ENCODE results near the gene FGF2. TPM values are rescaled to one million over a fixed set of nuclear protein-coding genes. Genes with fewer than 3 reads are reported as not detected.

FGF2 gene
- polyA plus RNA-seq, 1 donor = 3.0 TPM

DNA sequence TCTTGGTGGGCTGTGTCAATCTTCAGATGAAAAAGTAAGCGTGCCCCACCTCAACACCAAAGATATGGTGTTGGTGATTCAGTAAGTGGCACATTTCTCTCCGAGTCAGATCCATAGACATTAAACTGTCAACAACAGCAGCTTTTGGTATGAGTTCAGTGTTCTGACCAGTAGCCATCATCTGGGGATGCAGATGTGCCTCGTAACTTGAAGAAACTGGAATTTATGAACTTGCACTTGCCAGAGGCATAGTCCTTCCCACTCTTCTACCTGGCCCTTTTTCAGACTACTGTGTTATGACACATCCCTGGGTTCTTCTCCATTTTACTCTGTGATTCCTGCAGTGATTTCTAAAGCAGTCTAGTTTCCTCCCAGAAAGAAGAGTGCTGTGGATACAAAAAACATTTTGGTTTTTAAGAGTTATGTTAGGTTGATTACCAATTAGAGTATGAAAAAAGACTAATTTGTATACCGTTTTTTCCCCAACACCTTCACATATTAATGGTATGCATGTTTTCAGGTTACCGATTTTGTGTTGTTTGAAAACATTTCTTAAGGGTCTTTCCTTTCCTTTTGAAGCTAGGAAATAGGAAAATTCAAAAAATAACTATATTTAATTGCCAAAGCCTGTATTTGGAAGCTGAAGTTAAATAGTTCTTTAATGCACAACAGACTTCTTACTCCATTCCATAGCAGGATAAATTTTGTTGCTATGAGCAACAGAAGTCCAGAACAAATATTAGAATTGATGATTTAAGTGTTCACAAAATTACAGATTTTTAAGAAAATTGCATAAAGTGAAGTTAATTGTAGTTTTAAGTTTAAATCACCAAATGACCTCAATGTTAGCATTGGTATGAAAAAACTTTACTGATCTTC lies 56.5 kb downstream of the FGF2 start:
- Histone ChIP-seq H3K4me1 (ENCODE audit: control insufficient read depth, insufficient read depth, low read length) (no peaks in the 10 kb centered on the region), H3K27me3 (ENCODE audit: control insufficient read depth, insufficient read depth, low read length) (no peaks in the 10 kb centered on the region), H3K27ac (ENCODE audit: low read length) (no peak overlapping the region), H3K9me3 (ENCODE audit: control insufficient read depth, low read depth, low read length) (no peaks in the 10 kb centered on the region), H3K36me3 (ENCODE audit: control insufficient read depth, insufficient read depth, low read length) (no peaks in the 10 kb centered on the region), H3K4me3 (ENCODE audit: low read length) (no peak overlapping the region)
- 75% methylated on average over 1 of the region's 5 CpGs for WGBS (ENCODE audit: insufficient coverage, low lambda C conversion rate)
- DNase-seq = no peak

DNA sequence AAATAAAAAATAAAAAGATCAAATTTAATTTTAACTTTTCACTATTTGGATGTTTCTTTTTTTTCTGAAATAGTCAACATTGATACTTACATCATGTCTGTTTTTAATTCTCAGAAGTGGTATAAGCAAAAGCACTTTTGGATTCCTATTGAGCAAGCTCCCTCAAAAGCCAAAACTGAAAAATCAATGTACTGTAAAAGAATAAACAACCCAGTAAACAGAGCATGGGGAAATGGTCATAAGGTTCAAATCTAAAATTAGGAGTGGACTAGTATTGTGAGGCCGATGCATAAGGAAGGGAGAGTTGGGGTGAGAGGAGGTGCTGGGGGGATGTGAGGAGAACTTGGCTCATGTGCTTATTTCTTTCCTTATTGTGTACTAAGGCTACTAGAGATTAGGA lies 57.9 kb downstream of the FGF2 start:
- DNase-seq = no peak
- no peaks in the 10 kb centered on the region for H3K9me3 ChIP-seq (ENCODE audit: control insufficient read depth, low read depth, low read length)
- no peaks in the 10 kb centered on the region for H3K27me3 ChIP-seq (ENCODE audit: control insufficient read depth, insufficient read depth, low read length)
- H3K27ac ChIP-seq (ENCODE audit: low read length) = no peak overlapping the region
- H3K4me1 ChIP-seq (ENCODE audit: control insufficient read depth, insufficient read depth, low read length) = no peaks in the 10 kb centered on the region
- peaks cover 3% of the 10 kb centered on the region for H3K36me3 ChIP-seq (ENCODE audit: control insufficient read depth, insufficient read depth, low read length)
- no peak overlapping the region for H3K4me3 ChIP-seq (ENCODE audit: low read length)
- 86% methylated on average over 1 of the region's 1 CpG for WGBS (ENCODE audit: insufficient coverage, low lambda C conversion rate)

DNA sequence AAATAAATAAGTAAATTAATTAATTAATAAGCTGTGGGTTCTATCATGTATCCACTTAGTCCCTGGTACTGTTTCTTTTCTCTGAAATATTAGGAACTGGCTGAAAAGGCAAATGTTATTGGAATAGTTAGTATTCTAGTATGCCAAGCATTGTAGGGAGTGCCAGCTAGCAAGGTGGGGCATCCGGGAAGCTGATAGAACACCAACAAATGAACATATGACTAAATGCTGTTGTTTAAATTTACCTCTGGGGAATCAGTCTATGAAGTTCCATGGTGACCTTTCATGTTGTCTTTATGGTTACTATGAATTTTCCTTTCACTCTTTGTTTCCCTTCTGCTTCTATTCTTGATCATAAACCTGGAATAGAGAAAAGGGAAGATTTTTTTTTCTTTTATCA lies 63.1 kb downstream of the FGF2 start:
- H3K4me1 ChIP-seq (ENCODE audit: control insufficient read depth, insufficient read depth, low read length) = no peaks in the 10 kb centered on the region
- no peak overlapping the region for H3K27ac ChIP-seq (ENCODE audit: low read length)
- no peak for DNase-seq
- no peaks in the 10 kb centered on the region for H3K27me3 ChIP-seq (ENCODE audit: control insufficient read depth, insufficient read depth, low read length)
- H3K9me3 ChIP-seq (ENCODE audit: control insufficient read depth, low read depth, low read length) = no peaks in the 10 kb centered on the region
- H3K36me3 ChIP-seq (ENCODE audit: control insufficient read depth, insufficient read depth, low read length) = peaks cover 9% of the 10 kb centered on the region
- 100% methylated on average over 1 of the region's 1 CpG for WGBS (ENCODE audit: insufficient coverage, low lambda C conversion rate)
- H3K4me3 ChIP-seq (ENCODE audit: low read length) = no peak overlapping the region

DNA sequence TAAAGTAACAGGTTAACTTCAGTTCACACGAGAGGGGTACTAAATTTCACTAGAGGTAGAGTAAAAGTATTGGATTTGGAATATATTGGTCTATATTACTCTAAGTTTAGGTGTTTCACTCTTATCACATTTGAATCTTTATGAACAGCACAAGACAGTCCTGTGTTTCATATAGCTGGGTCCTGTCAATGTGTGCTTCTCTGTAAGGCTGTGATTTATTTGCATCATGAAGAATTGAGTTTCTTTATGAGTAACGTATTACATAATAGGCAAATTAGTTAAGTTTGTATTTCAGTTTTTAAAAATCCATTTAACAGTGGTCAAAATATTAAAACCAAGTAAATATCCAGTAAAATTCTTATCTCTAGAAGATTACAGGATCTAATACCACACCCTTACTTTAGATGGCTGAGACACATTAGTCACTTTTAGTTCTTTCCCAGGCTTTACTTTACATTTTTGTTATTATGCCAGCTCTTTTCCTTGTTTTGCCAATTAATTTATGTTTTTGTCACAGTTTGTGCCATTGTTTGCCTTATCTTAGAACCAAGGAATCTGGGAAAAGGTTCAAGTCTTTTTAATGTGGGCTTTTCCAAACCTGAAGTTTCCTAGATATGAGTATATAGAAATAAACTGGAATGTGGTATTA lies 63.6 kb downstream of the FGF2 start:
- H3K27ac ChIP-seq (ENCODE audit: low read length) = no peak overlapping the region
- DNase-seq = no peak
- H3K36me3 ChIP-seq (ENCODE audit: control insufficient read depth, insufficient read depth, low read length) = peaks cover 9% of the 10 kb centered on the region
- H3K4me1 ChIP-seq (ENCODE audit: control insufficient read depth, insufficient read depth, low read length) = no peaks in the 10 kb centered on the region
- WGBS (ENCODE audit: insufficient coverage, low lambda C conversion rate) = no CpG with 5 or more reads among the region's 2 CpGs
- H3K27me3 ChIP-seq (ENCODE audit: control insufficient read depth, insufficient read depth, low read length) = no peaks in the 10 kb centered on the region
- H3K4me3 ChIP-seq (ENCODE audit: low read length) = no peak overlapping the region
- no peaks in the 10 kb centered on the region for H3K9me3 ChIP-seq (ENCODE audit: control insufficient read depth, low read depth, low read length)

DNA sequence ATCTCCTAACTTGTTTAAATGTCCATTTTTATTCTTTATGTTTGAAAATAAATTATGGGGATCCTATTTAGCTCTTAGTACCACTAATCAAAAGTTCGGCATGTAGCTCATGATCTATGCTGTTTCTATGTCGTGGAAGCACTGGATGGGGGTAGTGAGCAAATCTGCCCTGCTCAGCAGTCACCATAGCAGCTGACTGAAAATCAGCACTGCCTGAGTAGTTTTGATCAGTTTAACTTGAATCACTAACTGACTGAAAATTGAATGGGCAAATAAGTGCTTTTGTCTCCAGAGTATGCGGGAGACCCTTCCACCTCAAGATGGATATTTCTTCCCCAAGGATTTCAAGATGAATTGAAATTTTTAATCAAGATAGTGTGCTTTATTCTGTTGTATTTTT lies 68.2 kb downstream of the FGF2 start:
- Histone ChIP-seq H3K4me1 (ENCODE audit: control insufficient read depth, insufficient read depth, low read length) (no peaks in the 10 kb centered on the region), H3K9me3 (ENCODE audit: control insufficient read depth, low read depth, low read length) (no peaks in the 10 kb centered on the region), H3K36me3 (ENCODE audit: control insufficient read depth, insufficient read depth, low read length) (peaks cover 7% of the 10 kb centered on the region), H3K4me3 (ENCODE audit: low read length) (no peak overlapping the region), H3K27me3 (ENCODE audit: control insufficient read depth, insufficient read depth, low read length) (no peaks in the 10 kb centered on the region), H3K27ac (ENCODE audit: low read length) (no peak overlapping the region)
- no peak for DNase-seq
- WGBS (ENCODE audit: insufficient coverage, low lambda C conversion rate) = 100% methylated on average over 1 of the region's 3 CpGs

DNA sequence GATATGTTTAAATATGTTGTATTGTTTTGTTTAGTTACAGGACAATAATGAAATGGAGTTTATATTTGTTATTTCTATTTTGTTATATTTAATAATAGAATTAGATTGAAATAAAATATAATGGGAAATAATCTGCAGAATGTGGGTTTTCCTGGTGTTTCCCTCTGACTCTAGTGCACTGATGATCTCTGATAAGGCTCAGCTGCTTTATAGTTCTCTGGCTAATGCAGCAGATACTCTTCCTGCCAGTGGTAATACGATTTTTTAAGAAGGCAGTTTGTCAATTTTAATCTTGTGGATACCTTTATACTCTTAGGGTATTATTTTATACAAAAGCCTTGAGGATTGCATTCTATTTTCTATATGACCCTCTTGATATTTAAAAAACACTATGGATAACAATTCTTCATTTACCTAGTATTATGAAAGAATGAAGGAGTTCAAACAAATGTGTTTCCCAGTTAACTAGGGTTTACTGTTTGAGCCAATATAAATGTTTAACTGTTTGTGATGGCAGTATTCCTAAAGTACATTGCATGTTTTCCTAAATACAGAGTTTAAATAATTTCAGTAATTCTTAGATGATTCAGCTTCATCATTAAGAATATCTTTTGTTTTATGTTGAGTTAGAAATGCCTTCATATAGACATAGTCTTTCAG lies 68.8 kb downstream of the FGF2 start:
- H3K27ac ChIP-seq (ENCODE audit: low read length) = no peak overlapping the region
- no peaks in the 10 kb centered on the region for H3K27me3 ChIP-seq (ENCODE audit: control insufficient read depth, insufficient read depth, low read length)
- no peaks in the 10 kb centered on the region for H3K9me3 ChIP-seq (ENCODE audit: control insufficient read depth, low read depth, low read length)
- no peak overlapping the region for H3K4me3 ChIP-seq (ENCODE audit: low read length)
- H3K4me1 ChIP-seq (ENCODE audit: control insufficient read depth, insufficient read depth, low read length) = no peaks in the 10 kb centered on the region
- no peak for DNase-seq
- peaks cover 7% of the 10 kb centered on the region for H3K36me3 ChIP-seq (ENCODE audit: control insufficient read depth, insufficient read depth, low read length)
- WGBS (ENCODE audit: insufficient coverage, low lambda C conversion rate) = no CpG with 5 or more reads among the region's 1 CpG

DNA sequence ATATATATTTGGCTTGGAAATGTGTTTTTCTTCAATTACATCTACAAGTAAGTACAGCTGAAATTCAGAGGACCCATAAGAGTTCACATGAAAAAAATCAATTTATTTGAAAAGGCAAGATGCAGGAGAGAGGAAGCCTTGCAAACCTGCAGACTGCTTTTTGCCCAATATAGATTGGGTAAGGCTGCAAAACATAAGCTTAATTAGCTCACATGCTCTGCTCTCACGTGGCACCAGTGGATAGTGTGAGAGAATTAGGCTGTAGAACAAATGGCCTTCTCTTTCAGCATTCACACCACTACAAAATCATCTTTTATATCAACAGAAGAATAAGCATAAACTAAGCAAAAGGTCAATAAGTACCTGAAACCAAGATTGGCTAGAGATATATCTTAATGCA lies 69.6 kb downstream of the FGF2 start:
- Histone ChIP-seq H3K27me3 (ENCODE audit: control insufficient read depth, insufficient read depth, low read length) (no peaks in the 10 kb centered on the region), H3K27ac (ENCODE audit: low read length) (no peak overlapping the region), H3K9me3 (ENCODE audit: control insufficient read depth, low read depth, low read length) (no peaks in the 10 kb centered on the region), H3K4me3 (ENCODE audit: low read length) (no peak overlapping the region), H3K4me1 (ENCODE audit: control insufficient read depth, insufficient read depth, low read length) (no peaks in the 10 kb centered on the region), H3K36me3 (ENCODE audit: control insufficient read depth, insufficient read depth, low read length) (peaks cover 7% of the 10 kb centered on the region)
- no CpG with 5 or more reads among the region's 1 CpG for WGBS (ENCODE audit: insufficient coverage, low lambda C conversion rate)
- DNase-seq = no peak

DNA sequence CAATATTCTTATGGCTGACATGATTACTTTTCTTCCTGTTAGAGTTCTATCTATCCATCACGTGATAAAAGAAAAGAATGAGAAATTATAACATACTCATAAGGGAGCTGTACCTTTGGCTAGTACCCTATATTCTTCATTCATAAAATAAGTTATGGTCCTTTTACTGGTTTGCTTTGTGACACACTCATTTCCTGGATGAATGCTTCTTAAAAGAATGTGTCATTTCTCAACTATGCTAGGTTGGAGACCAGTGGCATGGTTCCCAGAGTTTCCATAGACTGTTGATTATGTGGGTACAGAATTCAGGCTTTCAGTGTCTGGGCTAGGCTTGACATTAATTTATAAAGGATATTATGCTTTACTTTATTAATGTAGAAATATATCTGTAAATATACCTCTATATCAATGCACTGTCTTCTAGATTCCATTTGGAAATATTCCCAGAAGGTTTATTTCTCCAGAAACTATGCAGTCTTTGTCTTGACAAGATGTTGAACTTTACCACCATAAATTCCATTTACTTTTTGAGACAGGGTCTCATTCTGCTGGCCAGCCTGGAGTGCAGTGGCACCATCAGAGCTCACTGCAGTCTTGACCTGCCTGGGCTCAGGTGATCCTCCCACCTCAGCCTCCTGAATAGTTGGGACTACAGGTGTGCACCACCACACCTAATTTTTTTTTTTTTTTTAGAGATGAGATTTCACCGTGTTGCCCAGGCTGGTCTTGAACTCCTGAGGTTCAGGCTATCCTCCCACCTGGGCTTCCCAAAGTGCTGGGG lies 71.9 kb downstream of the FGF2 start:
- DNase-seq = no peak
- no peaks in the 10 kb centered on the region for H3K9me3 ChIP-seq (ENCODE audit: control insufficient read depth, low read depth, low read length)
- H3K4me1 ChIP-seq (ENCODE audit: control insufficient read depth, insufficient read depth, low read length) = no peaks in the 10 kb centered on the region
- peaks cover 4% of the 10 kb centered on the region for H3K36me3 ChIP-seq (ENCODE audit: control insufficient read depth, insufficient read depth, low read length)
- H3K27ac ChIP-seq (ENCODE audit: low read length) = no peak overlapping the region
- no peaks in the 10 kb centered on the region for H3K27me3 ChIP-seq (ENCODE audit: control insufficient read depth, insufficient read depth, low read length)
- no peak overlapping the region for H3K4me3 ChIP-seq (ENCODE audit: low read length)
- WGBS (ENCODE audit: insufficient coverage, low lambda C conversion rate) = 80% methylated on average over 1 of the region's 2 CpGs

DNA sequence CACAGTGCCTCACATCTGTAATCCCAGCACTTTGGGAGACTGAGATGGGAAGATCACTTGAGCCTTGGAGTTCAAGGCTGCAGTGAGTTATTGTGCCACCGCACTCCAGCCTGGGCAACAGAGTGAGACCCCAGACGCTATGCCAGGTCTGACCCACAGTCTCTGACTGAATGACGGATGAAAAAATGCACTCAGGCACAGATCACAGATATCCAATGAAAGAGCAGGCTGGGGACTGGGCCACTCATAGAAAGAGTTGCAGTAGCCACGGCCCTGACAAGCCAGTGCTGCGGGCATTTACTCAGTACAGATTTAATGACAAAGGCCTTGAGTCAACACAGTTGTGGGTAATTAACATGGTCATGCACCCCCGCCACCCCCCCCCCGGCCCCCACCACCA lies 73.1 kb downstream of the FGF2 start:
- H3K36me3 ChIP-seq (ENCODE audit: control insufficient read depth, insufficient read depth, low read length) = peaks cover under 1% of the 10 kb centered on the region

DNA sequence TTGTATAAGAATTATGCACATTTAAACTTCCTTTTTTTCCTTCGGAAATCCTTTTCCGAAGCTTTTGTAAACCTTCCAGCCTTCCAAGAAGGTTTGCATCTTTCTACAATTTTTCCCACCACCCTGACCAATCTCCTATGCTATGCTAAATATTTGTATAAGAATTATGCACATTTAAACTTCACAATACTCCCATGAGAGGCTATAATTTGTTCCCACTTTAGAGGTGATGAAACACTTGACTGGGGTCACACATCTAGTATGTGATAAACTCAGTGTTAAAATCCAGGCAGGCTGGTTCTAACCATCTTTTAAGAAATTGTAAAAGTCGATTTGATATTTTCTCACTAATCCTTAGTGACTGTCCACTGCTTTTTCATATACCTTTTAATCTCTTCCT lies 73.7 kb downstream of the FGF2 start:
- H3K27me3 ChIP-seq (ENCODE audit: control insufficient read depth, insufficient read depth, low read length) = no peaks in the 10 kb centered on the region
- H3K4me3 ChIP-seq (ENCODE audit: low read length) = no peak overlapping the region
- H3K4me1 ChIP-seq (ENCODE audit: control insufficient read depth, insufficient read depth, low read length) = no peaks in the 10 kb centered on the region
- peaks cover 2% of the 10 kb centered on the region for H3K36me3 ChIP-seq (ENCODE audit: control insufficient read depth, insufficient read depth, low read length)
- no peak overlapping the region for H3K27ac ChIP-seq (ENCODE audit: low read length)
- no peak for DNase-seq
- H3K9me3 ChIP-seq (ENCODE audit: control insufficient read depth, low read depth, low read length) = no peaks in the 10 kb centered on the region
- WGBS (ENCODE audit: insufficient coverage, low lambda C conversion rate) = 94% methylated on average over 3 of the region's 3 CpGs

More for the DNA sequence above, 73.1 kb downstream of the FGF2 start:
- Histone ChIP-seq H3K27me3 (ENCODE audit: control insufficient read depth, insufficient read depth, low read length) (no peaks in the 10 kb centered on the region), H3K27ac (ENCODE audit: low read length) (no peak overlapping the region), H3K4me3 (ENCODE audit: low read length) (no peak overlapping the region), H3K4me1 (ENCODE audit: control insufficient read depth, insufficient read depth, low read length) (no peaks in the 10 kb centered on the region), H3K9me3 (ENCODE audit: control insufficient read depth, low read depth, low read length) (no peaks in the 10 kb centered on the region)
- WGBS (ENCODE audit: insufficient coverage, low lambda C conversion rate) = no CpG with 5 or more reads among the region's 7 CpGs
- DNase-seq = no peak

Data from large intestine (tissue), 3 donors.